NOMO-1 treated with DMSO at 0.1 percent for 48 hours (cell line): Measurements from ENCODE around the gene SLC43A3.
"Not testable (repeated sequence)": the region's sequence is repeated elsewhere in the genome, so short reads cannot be mapped to it uniquely, and the experiment has no call there.

Source experiments
- DNase-seq: peaks from one replicate; lab custom pipeline; 2025; ENCODE audit not compliant: unreplicated experiment; lab: John Stamatoyannopoulos, UW

SLC43A3 gene

DNA sequence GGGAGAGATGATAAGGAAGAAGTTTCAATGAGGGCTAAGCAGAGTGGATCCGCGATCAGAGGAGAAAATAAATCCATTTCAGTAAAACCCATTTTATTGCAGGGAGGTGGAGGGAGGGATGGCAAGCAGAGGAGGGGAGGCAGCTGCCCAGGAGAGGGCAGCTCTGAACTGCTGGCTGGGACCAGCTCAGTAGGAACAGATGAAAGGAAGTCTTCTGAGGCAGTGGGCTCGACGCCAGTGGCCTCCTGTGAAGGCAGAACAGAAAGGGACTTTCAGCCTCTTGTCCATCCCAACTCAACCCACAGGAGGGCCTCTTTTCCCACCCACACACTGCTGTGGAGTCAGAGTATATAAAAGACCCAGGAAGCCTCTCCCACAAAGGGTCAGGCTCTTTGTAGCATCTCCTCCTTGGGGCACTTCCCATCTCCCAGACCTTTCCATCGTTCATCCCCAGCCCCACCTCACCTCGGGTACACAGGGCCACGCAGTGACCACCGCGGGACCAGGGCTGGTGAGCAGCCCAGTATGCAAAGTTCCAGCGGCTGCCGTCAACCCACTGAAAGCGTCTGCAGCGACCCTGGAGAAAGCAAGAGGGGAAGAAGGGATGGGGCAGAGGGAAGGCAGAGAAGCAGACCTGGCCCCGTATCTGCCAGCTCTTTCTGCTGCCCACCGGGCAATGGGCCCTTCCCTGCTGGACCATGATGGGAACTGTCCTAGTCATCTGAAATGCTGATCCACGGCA, 39.5 kb downstream of the SLC43A3 start:
- no peak for DNase-seq

DNA sequence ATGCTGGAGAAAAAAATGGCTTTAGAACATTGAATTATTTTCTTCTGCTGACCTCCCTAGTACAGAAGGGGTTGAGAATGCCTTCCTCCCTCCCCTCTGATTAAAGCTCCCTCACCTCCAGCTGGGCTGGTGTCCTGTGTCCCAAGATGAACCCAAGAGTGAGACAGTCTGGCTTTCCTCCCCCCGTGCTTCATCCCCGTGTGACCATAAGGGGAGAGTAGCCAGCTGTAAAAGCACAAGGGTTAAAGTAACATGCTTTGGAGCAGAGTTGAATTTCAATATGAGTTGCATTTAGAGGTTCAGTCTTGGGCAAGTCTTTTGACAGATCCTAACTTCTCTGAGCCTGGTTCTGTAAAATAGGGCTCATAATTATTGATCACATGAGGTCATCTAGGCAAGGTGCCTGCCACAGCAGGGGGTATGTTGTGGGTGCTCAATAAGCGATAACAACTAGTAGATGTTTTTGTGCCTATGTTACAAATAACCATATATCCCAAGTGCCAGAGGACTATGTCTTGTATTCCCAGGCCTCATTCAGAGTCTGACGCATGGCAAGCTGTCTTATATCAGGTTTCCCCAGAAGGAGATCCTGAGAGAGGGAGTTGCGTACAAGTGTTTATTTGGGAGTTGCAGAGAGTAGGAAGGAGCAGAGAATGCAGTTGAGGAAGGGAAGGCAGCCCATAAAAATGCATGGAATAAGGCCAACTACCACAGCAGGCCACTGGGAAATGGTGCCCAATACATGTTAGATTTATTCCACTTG, 40.6 kb downstream of the SLC43A3 start:
- no peak for DNase-seq

DNA sequence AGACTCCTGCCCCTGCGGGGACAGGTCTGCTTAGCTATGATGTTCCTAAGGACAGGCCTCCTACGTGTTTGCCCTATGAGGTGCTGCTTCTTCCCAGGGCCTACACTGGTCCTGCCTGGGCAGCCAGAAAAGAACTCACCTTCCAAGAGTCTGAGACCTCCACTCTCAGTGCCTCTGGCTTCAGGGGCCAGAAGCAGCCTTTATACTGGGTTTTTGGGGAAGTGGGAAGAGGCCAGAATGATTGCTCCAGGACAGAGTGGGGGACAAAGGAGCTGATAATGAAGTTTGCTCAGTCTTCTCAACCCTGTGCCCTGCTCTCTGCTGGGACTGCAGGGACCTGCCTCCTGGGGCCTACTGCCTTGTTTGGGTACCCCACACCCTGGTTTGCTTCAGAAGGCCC, 45.9 kb downstream of the SLC43A3 start, which contains the start of gene PRG3:
Gene PRG3 (minus strand): TSS at position 176 of the 400 bp plus-strand sequence. CDS start 442 bp downstream, outside the sequence.
- no peak for DNase-seq

DNA sequence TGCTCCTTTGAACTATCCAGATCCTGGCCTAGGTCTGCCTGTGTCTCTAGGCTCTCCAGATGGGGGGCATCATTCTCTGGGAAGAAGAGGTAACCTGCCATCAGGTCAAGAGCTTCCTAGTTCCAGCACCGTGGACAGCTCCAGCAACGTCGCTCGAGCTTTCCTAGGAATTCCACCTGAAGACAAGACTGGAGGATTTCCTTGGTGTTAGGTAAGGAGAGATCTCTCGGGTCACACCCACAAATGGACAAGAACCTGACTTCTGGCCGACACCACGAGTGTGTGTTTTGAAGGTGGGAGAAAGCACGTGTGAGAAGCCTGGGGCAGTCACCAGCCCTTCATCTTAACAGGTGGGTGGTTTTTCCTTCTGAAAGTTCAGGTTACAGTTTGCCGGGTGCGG, 47.2 kb downstream of the SLC43A3 start:
- DNase-seq = no peak

DNA sequence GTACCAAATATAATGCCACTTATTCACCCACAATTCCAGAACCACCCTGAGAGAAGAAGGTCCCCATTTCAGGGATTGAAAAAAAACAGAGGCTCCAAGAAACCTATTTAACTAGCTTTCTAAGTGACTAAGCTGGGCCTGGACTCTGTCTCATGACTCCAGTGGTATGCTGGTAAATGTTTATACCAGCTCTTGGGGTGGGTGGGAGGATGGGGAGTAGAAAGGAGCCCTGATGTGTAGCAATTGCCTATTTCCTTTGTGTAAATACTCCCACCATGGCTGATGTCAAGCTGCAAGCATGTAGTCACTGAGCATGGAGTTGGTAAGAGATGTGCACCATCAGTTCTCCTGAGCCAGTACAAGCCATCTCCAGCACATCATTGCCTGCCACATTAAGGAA, 48.7 kb downstream of the SLC43A3 start:
- no peak for DNase-seq

DNA sequence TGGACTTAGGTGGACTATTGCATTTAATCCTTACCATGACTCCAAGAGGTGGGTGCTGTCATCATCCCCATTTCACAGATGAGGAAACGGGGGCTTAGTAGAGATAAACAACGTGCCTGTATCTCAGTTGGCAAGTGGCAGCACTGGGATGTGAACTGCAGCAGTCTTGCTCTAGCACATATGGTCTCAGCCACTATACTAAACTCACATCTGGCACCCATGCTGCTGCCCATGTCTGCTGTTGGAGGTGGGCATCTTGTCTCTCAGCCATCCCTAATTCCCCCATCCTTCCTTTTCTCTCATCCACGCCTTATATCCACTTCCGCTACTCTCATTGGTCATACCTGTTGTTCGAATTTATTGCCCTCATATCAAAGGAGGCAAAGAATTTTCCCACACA, 49.8 kb downstream of the SLC43A3 start:
- DNase-seq = no peak

DNA sequence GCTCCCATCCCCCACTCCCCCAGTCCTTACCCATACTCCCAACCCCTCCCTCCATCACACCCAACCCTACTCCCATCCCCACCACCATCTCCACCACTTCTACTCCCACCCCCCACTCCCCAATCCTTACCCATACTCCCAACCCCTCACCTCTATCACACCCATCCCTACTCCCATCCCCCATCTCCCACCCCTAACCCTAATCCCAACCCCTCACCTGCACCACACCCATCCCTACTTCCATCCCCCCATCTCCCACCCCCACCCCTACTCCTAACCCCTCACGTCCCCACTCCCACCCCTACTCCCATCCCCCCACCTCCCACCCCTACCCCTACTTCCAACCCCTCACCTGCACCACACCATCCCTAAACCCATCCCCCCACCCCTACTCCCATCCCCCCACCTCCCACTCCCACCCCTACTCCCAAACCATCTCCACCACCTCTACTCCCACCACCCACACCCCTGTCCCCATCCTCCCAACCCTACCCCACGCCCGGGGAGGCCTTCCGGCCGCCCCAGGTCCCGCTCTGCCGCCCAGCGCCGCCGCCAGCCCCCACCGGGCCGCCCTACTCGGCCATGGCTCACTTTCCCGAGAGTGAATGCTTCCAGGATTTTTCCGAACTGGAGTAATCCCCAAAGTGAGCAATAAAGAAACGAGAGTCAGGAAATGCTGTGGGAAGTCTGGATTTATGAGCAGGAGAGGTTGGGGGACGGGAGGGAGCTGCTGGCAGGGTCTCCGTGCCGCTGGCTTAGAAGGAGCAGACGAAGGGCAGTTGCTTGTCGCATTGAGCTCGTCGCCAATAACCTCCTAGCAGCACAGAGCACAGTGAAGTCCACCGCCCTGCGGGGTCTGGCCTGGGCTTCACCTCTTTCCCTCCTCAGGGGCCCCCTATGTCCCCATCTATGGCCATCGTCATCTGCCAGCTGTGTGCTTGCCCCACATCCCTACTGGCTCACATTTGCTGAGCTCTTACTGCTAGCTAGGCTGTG, 50.5 kb downstream of the SLC43A3 start:
- no peak for DNase-seq

DNA sequence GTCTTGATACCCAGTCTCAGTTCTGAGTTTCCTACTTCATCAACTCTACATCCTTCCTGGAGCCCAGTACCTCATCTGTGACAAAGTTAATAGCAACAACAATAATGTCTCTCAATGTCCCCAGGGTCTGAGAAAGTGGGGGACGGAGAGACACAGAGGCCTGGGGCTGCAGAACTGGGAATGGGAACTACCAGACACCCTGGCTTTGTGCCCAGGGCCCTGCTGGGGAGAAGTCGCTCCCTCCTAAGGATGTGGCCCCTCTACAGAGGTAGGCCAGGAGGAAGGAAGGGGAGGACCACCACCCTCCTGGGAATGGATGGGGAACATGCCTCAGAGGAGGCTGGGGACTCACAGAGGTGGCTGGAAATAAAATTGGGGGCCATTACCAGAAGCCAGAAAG, 51.4 kb downstream of the SLC43A3 start:
- no peak for DNase-seq

DNA sequence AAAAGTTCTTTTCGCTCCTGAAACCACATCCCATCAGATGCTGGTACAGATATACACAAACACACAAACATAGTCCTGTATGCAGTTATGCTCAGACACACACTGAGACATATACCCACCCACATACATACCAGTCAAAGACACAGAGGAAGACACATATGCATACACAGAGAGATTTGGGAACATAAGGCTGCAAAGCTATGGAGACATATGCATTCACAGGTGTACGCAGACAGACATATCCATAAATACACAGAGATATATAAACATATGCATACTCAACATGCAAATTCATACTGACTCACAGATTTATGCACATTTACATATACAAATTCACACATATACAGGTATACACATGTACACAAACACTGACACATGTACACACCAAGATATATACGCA, 52.0 kb downstream of the SLC43A3 start:
- no peak for DNase-seq

DNA sequence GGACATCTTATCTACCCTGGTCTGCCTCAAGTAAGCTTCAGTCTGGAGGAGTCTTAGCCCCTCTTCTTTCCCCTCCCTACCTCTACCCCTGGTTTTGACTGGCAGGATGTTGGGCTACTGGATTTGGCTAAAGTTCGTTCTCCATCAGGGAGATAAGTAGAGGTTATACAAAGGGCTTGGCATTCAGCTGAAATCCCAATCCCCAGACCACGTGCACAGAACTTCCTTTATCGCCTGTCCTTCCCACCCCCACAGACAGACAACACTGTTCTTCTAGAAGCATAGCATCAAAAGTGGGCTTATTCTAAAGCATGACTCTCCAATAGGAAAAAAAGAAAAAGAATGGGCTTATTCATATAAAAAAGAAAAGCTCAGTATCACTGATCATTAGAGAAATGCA, 53.8 kb downstream of the SLC43A3 start:
- DNase-seq = no peak

DNA sequence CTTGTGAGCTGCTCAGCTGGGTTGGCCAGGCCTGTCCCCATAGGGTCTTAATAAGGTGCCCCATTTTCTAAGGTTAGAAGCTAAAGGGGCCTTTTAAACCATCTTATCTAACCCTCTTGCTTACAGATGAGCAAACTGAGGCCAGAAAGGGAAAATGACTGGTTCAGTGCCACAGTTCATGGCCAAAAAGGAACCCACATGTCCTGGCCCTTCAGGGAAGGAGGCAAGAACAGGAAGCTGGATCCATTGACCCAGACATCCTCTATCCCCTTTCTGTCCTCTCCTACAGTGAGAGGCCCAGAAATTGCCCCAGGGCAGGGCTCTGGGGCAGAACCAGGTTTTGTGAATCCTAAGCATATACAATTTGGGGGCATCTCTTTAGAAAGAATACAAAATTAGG, 56.0 kb downstream of the SLC43A3 start:
- DNase-seq = no peak

DNA sequence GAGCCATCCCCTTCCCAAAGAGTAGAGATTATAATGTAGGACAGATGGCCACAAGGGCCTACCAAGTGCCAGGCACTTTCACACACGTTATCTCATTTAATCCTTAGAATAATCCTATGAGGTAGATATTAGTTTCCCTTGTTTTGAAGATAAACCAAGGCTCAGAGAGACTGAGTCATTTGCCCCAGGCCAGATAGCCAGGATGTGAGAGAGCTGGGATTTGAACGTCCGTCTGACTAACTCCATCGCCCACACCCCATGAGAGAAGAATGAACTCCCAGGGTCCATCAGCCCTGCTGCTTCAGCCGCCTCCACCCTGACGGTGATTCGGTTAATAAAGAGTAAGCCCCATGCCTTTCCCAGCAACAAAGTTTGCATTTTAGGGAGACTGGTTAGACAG, 56.7 kb downstream of the SLC43A3 start:
- DNase-seq = no peak

DNA sequence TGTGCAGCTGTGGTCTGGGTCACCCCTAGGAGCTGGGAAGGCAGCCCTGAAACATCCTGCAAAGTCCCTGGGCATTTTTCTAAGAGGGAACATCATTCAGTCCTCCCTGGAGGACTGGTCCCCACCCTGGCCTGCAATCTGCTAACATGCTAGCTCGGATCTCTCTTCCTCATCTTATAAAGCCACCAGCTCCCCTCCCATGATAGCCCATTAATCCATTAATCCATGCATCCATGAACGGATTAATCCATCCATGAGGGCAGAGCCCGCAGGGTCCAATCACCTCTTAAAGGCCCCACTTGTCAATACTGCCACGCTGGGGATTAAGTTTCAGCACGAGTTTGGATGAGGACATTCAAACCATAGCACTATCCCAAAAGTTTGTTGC, 58.1 kb downstream of the SLC43A3 start:
- no peak for DNase-seq

DNA sequence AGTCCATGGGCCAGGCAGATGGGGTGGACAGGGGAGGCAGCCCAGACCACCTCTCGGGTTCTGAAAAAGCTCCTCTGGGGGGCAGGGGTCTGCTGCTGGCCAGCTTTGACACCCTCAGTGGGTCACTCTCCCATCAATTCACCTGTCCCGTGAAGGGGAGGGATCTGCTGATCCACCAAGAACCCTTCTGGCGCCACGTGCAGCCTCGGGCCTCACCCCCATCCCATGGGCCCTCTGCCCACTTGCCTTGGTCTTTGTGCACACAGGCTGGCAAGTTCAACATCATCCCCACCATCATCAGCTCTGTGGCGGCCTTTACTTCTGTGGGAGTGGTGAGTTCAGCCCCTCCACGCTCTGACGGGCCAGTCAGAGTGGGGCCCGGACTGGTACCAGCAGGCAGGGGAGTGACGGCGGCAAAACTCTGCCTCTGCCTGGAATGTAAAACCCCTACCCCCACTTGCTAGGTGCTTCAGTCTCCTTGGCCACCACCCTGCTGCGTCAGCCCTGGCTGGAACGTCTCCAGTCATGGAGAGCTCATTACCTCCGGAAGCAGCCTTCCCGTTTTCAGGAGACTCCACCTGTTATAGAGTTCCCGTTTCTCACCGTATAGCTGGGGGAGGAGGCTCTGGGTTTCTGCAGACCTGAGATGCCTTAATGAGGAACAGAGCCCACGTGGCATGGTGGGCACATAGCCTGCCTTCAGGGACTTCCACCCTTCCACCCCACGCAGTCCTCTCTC, 58.6 kb downstream of the SLC43A3 start:
- DNase-seq = no peak

DNA sequence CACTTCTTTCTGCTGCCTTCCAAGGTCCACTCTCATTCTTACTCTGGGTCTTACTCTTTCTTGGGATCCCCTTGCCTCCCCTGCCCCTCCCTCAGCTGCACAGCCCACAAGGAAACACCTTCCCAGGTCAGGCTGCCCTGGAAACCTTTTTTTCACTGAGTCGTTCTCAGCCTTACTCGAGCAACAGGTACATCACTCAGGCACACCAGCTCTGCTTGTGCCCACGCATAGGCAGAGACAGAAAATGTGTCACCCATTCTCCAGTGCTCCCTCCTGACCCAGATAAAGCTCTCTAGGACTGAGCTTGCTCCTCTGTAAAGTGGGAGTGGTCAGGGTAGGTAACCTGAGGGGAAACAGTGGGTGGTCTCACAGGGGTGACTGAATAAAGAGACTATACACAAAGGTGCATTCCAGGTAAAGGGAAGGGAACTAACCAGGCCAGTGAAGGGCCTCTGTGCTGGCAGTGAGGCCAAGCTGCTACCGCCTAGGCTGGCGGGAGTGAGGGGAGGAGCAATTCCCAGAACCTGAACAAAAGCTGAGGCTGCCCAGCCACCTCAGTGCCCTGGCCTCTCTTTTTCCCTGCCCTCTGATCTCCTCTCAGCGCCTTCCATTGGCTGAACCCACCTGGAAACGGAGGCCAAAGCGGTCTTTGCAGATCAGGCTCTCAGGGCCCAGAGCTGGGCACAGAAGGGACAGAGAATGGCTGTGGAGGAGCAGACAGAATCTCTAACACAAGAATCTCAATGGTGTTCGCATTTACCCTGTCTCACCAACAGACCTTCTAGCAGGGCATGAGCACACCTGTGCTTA, 61.9 kb downstream of the SLC43A3 start:
- no peak for DNase-seq

DNA sequence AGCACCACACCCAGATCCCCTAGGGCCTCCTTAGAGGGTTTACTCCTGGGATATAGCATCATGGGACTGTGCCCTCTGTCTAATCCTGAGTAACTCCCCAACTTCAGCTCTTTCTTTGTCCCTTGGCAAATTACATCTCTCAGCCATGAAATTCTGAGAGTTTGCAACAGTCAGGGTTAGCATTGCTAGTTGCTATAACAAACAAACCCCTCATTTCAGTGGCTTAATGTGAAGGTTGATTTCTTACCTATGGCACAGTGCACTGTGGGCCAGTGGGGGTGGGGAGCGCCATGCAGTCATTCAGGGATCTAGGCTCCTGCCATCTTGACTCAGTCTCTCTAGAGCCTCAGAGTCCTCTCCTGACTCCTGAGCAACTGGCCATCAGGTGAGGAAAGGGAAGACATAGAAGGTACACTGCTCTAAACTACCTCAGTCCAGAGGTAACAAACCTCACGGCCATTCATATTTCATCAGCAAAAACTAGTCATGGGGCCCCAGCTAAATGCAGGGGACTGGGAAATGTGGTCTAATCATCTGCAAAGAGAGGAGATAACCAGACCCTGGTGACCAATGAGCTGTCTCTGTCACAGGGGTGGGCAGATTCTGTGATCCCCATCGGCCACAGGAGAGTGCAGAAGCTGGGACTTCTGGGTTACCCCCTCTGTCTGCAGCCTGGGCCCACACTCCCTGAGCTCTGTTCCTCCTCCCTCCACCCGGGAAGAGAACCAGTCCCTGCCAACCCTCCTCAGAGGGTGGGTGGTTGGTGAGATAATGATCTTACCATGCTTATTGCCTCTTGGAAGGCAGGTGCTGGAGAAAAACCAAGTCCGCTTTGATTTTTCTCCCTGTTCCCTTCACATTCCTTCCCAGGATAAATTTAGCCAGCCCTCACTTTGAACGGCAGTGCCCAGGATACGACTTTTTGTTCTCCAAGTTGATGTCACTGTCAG, 63.5 kb downstream of the SLC43A3 start:
- DNase-seq = no peak

DNA sequence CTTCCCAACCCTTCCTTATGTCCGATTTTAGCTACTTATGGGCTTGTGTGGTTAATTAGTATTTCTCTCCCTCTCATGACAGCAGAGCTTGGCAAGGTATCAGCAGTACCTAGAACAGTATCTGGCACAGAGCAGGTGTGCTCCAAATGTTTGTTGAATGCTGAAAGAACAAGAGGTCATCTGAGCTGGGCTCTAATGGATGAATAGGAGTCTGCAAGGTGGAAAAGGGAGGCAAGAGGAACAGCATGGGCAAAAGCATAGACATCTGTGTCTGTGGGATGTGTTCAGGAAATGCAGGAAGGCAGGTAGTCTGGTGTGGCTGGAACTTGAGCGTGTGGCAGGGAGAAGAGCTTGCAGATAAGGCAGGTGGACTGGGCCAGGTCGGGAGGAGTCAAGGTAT, 65.0 kb downstream of the SLC43A3 start:
- no peak for DNase-seq

DNA sequence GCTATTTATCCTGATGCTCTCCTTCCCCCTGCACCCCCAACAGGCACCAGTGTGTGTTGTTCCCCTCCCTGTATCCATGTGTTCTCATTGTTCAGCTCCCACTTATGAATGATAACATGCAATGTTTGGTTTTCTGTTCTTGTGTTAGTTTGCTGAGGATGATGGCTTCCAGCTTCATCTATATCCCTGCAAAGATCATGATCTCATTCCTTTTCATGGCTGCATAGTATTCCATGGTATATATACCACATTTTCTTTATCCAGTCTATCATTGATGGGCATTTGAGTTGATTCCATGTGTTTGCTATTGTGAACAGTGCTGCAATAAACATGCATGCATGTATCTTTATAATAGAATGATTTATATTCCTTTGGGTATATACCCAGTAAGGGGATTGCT, 65.5 kb downstream of the SLC43A3 start:
- not testable (repeated sequence) for DNase-seq

DNA sequence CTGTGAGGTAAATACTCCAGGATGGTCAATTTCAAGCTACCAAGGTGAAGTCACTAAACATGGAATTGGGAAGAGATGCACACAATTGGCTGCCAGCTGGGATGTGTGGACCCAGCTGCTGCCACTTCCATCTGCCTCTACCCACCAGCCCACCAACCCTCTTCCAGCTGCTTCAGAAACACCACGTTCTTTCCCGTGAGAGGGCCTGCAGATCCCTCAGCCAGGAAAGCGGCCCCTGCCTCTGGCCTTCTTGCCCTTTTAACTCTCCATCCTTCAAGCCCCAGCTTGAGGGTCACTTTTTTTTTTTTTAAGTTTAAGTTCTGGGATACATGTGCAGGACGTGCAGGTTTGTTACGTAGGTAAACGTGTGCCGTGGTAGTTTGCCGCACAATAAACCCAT, 65.9 kb downstream of the SLC43A3 start:
- DNase-seq = no peak
